ENCODE data around the gene MED29. TPM values are rescaled to one million over a fixed set of nuclear protein-coding genes. Genes with fewer than 3 reads are reported as not detected.

Gene MED29
- total and polyA plus RNA-seq, 2 of the 13 experiments (the other 11 are each of a cell fraction or from before 2014, with no cell fraction given): 14.0 to 19.7 TPM

GRCh38 chr19:39435499-39436349 lies 44.5 kb downstream of the MED29 start, which contains the start of gene RPS16 (continued):
- TF ChIP-seq SALL1 (CRISPR knock-in tag; IDR thresholded peaks at IDR 0.05): peak; percentile 92
- TF ChIP-seq ZBTB20 (CRISPR knock-in tag; IDR thresholded peaks at IDR 0.05; ENCODE audit: borderline replicate concordance, low read depth): peak; percentile 49; the same call in 1 of the 2 replicates
- TF ChIP-seq SIX1 (CRISPR knock-in tag; IDR thresholded peaks at IDR 0.05; ENCODE audit: borderline replicate concordance): no peak
- TF ChIP-seq, protein P1, sequence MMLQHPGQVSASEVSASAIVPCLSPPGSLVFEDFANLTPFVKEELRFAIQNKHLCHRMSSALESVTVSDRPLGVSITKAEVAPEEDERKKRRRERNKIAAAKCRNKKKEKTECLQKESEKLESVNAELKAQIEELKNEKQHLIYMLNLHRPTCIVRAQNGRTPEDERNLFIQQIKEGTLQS (CRISPR knock-in tag; IDR thresholded peaks at IDR 0.05): peak; percentile 71; the same call in 1 of the 2 replicates
- 0 out of 2 replicates have a peak, but pooled peaks have one; percentile 91 for TF ChIP-seq CAMTA2 (CRISPR knock-in tag; IDR thresholded peaks at IDR 0.05; ENCODE audit: borderline replicate concordance)
- no peak; the same call in 1 of the 2 replicates for TF ChIP-seq IRF9 (CRISPR knock-in tag; IDR thresholded peaks at IDR 0.05; ENCODE audit: borderline replicate concordance)
- TF ChIP-seq PATZ1 (CRISPR knock-in tag; IDR thresholded peaks at IDR 0.05): peak; percentile 33
- TF ChIP-seq THAP11 (CRISPR knock-in tag; IDR thresholded peaks at IDR 0.05): peak; percentile 96
- TF ChIP-seq, protein P2, sequence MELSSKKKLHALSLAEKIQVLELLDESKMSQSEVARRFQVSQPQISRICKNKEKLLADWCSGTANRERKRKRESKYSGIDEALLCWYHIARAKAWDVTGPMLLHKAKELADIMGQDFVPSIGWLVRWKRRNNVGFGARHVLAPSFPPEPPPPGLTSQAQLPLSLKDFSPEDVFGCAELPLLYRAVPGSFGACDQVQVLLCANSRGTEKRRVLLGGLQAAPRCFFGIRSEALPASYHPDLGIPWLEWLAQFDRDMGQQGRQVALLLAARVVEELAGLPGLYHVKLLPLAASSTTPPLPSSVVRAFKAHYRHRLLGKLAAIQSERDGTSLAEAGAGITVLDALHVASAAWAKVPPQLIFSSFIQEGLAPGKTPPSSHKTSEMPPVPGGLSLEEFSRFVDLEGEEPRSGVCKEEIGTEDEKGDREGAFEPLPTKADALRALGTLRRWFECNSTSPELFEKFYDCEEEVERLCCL (CRISPR knock-in tag; IDR thresholded peaks at IDR 0.05; ENCODE audit: borderline replicate concordance): no peak
- TF ChIP-seq DMAP1 (CRISPR knock-in tag; IDR thresholded peaks at IDR 0.05): peak; percentile 98
- TF ChIP-seq, protein P3, sequence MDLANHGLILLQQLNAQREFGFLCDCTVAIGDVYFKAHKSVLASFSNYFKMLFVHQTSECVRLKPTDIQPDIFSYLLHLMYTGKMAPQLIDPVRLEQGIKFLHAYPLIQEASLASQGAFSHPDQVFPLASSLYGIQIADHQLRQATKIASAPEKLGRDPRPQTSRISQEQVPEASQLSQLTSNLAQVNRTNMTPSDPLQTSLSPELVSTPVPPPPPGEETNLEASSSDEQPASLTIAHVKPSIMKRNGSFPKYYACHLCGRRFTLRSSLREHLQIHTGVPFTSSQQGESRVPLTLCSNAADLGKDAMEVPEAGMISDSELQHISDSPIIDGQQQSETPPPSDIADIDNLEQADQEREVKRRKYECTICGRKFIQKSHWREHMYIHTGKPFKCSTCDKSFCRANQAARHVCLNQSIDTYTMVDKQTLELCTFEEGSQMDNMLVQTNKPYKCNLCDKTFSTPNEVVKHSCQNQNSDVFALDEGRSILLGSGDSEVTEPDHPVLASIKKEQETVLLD (CRISPR knock-in tag; IDR thresholded peaks at IDR 0.05; ENCODE audit: low read depth): peak; percentile 94
- TF ChIP-seq, protein P4, sequence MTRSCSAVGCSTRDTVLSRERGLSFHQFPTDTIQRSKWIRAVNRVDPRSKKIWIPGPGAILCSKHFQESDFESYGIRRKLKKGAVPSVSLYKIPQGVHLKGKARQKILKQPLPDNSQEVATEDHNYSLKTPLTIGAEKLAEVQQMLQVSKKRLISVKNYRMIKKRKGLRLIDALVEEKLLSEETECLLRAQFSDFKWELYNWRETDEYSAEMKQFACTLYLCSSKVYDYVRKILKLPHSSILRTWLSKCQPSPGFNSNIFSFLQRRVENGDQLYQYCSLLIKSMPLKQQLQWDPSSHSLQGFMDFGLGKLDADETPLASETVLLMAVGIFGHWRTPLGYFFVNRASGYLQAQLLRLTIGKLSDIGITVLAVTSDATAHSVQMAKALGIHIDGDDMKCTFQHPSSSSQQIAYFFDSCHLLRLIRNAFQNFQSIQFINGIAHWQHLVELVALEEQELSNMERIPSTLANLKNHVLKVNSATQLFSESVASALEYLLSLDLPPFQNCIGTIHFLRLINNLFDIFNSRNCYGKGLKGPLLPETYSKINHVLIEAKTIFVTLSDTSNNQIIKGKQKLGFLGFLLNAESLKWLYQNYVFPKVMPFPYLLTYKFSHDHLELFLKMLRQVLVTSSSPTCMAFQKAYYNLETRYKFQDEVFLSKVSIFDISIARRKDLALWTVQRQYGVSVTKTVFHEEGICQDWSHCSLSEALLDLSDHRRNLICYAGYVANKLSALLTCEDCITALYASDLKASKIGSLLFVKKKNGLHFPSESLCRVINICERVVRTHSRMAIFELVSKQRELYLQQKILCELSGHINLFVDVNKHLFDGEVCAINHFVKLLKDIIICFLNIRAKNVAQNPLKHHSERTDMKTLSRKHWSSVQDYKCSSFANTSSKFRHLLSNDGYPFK (CRISPR knock-in tag; IDR thresholded peaks at IDR 0.05; ENCODE audit: borderline replicate concordance): peak; percentile 94
- peak; percentile 72; the same call in 1 of the 2 replicates for TF ChIP-seq ZNF563 (CRISPR knock-in tag; IDR thresholded peaks at IDR 0.05)
- TF ChIP-seq, protein P5, sequence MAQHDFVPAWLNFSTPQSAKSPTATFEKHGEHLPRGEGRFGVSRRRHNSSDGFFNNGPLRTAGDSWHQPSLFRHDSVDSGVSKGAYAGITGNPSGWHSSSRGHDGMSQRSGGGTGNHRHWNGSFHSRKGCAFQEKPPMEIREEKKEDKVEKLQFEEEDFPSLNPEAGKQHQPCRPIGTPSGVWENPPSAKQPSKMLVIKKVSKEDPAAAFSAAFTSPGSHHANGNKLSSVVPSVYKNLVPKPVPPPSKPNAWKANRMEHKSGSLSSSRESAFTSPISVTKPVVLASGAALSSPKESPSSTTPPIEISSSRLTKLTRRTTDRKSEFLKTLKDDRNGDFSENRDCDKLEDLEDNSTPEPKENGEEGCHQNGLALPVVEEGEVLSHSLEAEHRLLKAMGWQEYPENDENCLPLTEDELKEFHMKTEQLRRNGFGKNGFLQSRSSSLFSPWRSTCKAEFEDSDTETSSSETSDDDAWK (CRISPR knock-in tag; IDR thresholded peaks at IDR 0.05): no peak

All from HepG2 (cell line).